ENCODE measurements around the gene SPDEF. TPM values are rescaled to one million over a fixed set of nuclear protein-coding genes. Genes with fewer than 3 reads are reported as not detected.

SPDEF gene
- total RNA-seq, 4 donors from 2014 or later: 4.4 TPM; not detected in 3

DNA sequence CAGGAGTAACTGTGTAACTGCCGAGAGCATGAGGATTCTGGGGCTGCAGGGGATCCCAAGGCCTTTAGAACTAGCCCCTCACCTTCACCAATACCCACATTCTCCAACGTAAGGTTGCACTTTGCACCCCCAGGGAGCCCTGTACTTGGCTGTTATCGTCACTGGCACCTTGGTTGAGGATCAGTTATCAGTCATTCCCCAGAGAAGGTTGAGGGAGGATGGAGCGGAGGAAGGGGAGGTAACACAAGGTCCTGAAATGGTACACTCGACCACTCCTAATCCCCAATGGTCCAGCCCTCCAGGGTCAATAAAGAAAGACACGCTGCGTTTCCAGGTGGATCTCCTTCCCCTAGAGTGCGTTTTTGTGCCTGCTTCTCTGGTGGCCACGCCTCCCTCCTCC, 1.1 kb upstream of the SPDEF start:
- H3K9me3 ChIP-seq: peaks cover 0 to 14% (median 0%) of the 10 kb centered on the region in 3 donors
- no peak for TF ChIP-seq EP300 (IDR thresholded peaks at IDR 0.05)
- no peak for TF ChIP-seq POLR2A (IDR thresholded peaks at IDR 0.05)
- no peak for TF ChIP-seq POLR2AphosphoS5 (IDR thresholded peaks at IDR 0.05)
- TF ChIP-seq, protein P1, sequence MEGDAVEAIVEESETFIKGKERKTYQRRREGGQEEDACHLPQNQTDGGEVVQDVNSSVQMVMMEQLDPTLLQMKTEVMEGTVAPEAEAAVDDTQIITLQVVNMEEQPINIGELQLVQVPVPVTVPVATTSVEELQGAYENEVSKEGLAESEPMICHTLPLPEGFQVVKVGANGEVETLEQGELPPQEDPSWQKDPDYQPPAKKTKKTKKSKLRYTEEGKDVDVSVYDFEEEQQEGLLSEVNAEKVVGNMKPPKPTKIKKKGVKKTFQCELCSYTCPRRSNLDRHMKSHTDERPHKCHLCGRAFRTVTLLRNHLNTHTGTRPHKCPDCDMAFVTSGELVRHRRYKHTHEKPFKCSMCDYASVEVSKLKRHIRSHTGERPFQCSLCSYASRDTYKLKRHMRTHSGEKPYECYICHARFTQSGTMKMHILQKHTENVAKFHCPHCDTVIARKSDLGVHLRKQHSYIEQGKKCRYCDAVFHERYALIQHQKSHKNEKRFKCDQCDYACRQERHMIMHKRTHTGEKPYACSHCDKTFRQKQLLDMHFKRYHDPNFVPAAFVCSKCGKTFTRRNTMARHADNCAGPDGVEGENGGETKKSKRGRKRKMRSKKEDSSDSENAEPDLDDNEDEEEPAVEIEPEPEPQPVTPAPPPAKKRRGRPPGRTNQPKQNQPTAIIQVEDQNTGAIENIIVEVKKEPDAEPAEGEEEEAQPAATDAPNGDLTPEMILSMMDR (IDR thresholded peaks at IDR 0.05): no peak
- peaks cover 5% of the 10 kb centered on the region for H3K27me3 ChIP-seq
- no peaks in the 10 kb centered on the region for H3K4me1 ChIP-seq
- ATAC-seq: no peak
- WGBS, 2 donors (ENCODE audit: low coverage in 1 of 2): 81 to 82% methylated on average over 3 to 4 of the region's 9 CpGs
- no peak overlapping the region for H3K4me3 ChIP-seq
- H3K36me3 ChIP-seq: no peaks in the 10 kb centered on the region
- no peak overlapping the region for H3K27ac ChIP-seq

DNA sequence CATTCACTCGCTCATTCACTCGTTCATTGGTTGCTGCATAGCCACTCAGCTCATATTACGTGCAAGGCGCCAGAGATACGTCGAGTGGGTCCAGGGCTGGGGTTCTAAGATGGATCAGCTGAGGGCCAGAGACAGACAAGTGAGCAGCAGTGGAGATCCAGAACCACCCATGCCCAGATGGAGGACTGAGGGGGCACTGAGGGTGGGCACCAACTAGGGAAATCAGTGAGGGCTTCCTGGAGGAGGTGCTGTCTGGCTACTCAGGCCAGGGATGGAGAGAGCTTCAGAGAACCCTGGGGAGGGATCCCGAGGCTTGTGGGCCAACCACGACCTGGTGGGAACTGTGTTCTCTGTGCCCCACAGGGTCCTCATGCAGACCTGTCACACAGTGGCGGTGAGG, 364 bp upstream of the SPDEF start:
- 71 to 90% methylated on average over 3 to 6 of the region's 9 CpGs for WGBS, 2 donors (ENCODE audit: low coverage in 1 of 2)
- no peak overlapping the region for H3K27ac ChIP-seq
- no peak overlapping the region for H3K4me3 ChIP-seq
- H3K9me3 ChIP-seq: peaks cover 0 to 14% (median 0%) of the 10 kb centered on the region in 3 donors
- no peaks in the 10 kb centered on the region for H3K4me1 ChIP-seq
- no peak for ATAC-seq
- no peaks in the 10 kb centered on the region for H3K27me3 ChIP-seq
- H3K36me3 ChIP-seq: no peaks in the 10 kb centered on the region
- TF ChIP-seq, protein P1 (IDR thresholded peaks at IDR 0.05): no peak
- TF ChIP-seq POLR2A (IDR thresholded peaks at IDR 0.05): no peak

GRCh38 chr6:34555328-34555727, 801 bp downstream of the SPDEF start:
- Histone ChIP-seq H3K27ac (no peak overlapping the region), H3K4me1 (no peaks in the 10 kb centered on the region), H3K4me3 (no peak overlapping the region), H3K9me3 (peaks cover 0 to 14% (median 0%) of the 10 kb centered on the region in 3 donors), H3K36me3 (no peaks in the 10 kb centered on the region), H3K27me3 (no peaks in the 10 kb centered on the region)
- ATAC-seq: no peak
- 100% methylated on average over 1 of the region's 8 CpGs for WGBS, 2 donors (ENCODE audit: low coverage in 1 of 2)
- TF ChIP-seq POLR2AphosphoS5 (IDR thresholded peaks at IDR 0.05): no peak
- TF ChIP-seq, protein P1 (IDR thresholded peaks at IDR 0.05): no peak
- TF ChIP-seq POLR2A (IDR thresholded peaks at IDR 0.05): no peak
- no peak for TF ChIP-seq EP300 (IDR thresholded peaks at IDR 0.05)

DNA sequence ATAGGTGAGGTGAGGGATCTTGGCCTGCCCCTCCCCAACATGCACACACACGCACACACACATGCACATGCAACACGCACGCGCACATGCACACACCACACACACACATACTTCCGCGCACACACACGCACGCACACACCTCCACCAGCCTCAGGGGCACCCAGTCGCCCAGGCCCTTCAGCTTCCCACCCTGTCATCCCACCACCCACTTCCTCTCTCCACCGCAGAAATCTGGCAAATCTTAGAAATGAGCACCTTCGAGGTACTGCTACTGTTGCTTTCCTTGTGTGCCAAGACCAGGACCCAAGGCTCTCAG, 1.2 kb downstream of the SPDEF start:
- no peak overlapping the region for H3K27ac ChIP-seq
- ATAC-seq: no peak
- WGBS, 2 donors (ENCODE audit: low coverage in 1 of 2): 94 to 96% methylated on average over 6 to 7 of the region's 11 CpGs

DNA sequence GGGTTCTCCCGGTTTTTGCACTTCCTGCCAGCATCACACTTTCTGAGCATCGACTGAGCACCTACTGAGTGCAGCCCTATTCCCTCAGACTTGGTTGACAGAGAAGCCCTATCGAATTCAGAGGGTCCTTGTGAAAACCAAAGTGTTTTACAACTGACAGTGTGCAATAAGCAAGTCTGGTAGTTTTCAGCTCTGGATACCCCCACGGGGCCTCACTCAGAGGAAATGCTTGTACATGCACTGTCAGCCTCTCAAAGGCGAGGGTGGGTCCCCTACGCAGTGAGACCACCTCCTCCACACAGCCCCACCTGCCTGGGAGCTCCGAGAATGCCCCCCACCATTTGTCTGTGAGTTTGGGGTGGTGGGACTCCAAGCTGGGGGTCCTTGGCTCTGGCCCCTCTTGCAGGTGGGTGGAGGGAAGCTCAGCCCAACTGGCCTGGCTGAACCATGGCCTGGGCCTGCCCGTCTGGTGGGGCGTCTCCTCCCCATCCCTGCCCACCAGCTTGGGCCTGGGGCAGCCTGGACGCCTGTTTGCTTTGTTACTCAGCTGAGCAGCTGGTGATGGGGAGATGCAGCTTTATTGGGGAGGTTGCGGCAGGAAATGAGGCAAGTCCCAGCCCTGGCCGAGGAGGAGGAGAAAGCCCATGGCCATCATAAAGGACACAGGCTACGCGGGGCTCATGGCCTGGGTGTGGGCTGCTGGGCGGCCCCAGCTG, 1.7 kb downstream of the SPDEF start:
- Histone ChIP-seq H3K27ac (no peak overlapping the region), H3K27me3 (no peaks in the 10 kb centered on the region), H3K36me3 (no peaks in the 10 kb centered on the region), H3K4me3 (no peak overlapping the region), H3K9me3 (peaks cover 0 to 14% (median 0%) of the 10 kb centered on the region in 3 donors), H3K4me1 (no peaks in the 10 kb centered on the region)
- no peak for ATAC-seq
- WGBS, 2 donors (ENCODE audit: low coverage in 1 of 2): 22 to 23% methylated on average over 3 of the region's 15 CpGs
- TF ChIP-seq POLR2AphosphoS5 (IDR thresholded peaks at IDR 0.05) (no peak), POLR2A (IDR thresholded peaks at IDR 0.05) (no peak), EP300 (IDR thresholded peaks at IDR 0.05) (no peak)
- TF ChIP-seq, protein P1 (IDR thresholded peaks at IDR 0.05): no peak

More for the DNA sequence above, 1.2 kb downstream of the SPDEF start:
- Histone ChIP-seq H3K4me3 (no peak overlapping the region), H3K27me3 (no peaks in the 10 kb centered on the region), H3K36me3 (no peaks in the 10 kb centered on the region), H3K9me3 (peaks cover 0 to 14% (median 0%) of the 10 kb centered on the region in 3 donors), H3K4me1 (no peaks in the 10 kb centered on the region)
- TF ChIP-seq POLR2A (IDR thresholded peaks at IDR 0.05) (no peak), POLR2AphosphoS5 (IDR thresholded peaks at IDR 0.05) (no peak)
- TF ChIP-seq, protein P1 (IDR thresholded peaks at IDR 0.05): no peak
